Posterior cingulate gyrus (tissue), 11 donors: ENCODE results near the gene MUC6.

ENCODE experiments used
- DNase-seq, 10 donors: peaks; one replicate each; pipeline versions ENCODE4 v3.0.0 to v3.0.0-alpha.2; 2020 to 2021; ENCODE audit warnings: mixed read lengths in 3 of 10
- intact Hi-C: fragments of 100-400 bp; cut with DNase I; formaldehyde crosslinking; loops from one replicate; pipeline ENCODE4 v1.15.1; 2023

The MUC6 gene

DNA sequence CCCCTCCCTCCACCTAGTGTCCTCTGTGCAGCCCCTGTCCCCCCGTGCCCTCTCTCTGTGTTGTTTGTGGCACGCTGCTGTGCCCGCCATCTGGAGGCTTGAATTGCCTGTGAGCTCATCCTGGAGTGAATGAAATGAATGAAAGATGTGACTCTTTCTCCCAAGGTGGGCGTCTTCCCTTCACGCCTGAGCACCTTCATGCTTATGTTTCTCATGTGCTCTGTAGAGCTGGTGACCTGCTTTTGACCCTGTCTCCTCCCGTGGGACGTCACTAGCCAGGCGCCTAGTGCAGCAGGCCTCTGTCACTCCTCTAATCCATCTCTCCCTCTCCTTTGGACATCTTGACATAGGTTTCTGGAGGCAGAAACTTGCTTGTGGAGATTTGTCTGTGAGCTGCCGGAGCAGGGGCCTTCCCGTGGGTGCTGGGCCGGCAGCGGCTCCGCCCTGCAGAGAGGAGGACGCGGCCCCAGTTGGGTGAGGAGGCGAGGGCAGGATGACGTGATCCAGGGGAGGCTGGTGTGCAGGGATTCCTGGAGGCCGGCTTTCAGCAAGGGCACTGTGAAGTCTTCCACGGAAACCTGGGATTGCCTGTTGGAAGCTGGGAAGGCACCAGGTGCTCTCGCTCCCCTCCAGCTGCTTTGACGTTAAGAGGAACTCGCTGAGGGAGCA, 40.6 kb downstream of the MUC6 start:
- intact Hi-C loops = no loop called here
- DNase-seq = no peak

DNA sequence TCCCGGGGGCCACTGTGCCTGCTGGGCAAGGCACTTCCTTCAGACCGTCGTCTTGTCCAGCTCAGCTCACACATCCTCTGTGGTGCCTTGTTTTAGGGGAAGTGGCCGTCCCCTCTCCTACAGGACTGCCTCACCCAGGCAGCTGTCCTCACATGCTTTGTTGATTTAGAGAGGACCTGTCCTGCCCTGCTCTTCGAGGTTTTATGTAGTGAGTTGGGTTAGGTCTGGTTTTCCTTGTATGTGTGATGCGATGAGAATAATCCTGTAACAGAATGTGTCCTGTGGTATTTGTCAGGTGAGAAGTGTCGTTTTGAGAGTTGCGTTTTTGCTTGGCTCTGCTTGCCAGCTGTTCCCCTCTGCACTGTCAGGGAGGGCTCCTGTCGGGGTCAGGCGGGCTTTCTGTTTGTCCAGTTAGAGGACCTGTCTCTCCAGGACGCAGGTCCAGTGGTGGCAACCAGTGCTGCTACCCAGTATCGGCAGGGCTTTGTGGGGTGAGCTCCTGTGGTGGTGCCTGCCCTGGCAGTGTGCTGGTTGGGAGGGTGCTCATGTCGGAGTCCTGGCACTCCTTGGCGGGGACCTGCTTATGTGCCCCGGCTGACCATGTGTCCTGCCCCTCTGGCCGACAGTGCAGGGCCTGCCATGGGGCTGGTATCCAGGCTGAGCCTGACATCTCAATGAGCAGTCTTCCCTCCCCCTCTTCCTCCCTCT, 41.3 kb downstream of the MUC6 start:
- DNase-seq = no peak
- intact Hi-C loops = no loop called here

DNA sequence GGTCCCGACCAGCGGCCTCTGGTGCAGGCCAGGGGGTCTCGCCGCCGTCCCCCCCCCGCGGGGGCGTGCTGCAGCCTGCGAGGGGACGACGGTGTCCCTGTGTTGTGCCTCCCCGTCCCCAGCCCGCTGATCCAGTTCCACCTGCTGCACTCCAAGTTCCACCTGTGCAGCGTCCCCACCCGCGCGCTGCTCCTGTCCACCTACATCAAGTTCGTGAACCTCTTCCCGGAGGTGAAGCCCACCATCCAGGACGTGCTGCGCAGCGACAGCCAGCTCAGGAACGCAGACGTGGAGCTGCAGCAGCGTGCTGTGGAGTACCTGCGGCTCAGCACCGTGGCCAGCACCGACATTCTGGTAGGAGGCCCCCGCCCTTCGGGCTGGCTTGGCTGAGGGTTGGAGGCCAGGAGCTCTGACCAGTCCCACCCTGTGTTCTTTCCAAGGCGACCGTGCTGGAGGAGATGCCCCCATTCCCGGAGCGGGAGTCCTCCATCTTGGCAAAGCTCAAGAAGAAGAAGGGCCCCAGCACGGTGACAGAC, 42.8 kb downstream of the MUC6 start:
- intact Hi-C loops = no loop called here
- no peak for DNase-seq

DNA sequence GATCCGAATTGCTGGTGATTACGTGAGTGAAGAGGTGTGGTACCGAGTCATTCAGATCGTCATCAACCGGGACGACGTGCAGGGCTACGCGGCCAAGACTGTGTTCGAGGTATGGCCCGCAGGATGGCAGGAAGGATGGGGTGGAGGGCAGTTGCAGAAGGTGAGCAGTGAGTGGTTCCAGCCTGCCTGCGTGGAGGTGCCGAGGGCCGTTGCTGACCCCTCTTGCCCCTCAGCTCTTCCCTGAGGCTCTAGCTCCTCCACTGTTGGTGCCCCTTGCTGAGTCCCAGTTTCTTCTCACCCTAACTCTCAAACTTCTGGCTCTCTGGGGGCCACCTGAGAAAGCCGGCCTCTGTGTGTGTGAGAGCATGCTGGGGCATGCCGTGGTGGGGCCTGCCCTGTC, 43.9 kb downstream of the MUC6 start:
- intact Hi-C loops = no loop called here
- DNase-seq = no peak

DNA sequence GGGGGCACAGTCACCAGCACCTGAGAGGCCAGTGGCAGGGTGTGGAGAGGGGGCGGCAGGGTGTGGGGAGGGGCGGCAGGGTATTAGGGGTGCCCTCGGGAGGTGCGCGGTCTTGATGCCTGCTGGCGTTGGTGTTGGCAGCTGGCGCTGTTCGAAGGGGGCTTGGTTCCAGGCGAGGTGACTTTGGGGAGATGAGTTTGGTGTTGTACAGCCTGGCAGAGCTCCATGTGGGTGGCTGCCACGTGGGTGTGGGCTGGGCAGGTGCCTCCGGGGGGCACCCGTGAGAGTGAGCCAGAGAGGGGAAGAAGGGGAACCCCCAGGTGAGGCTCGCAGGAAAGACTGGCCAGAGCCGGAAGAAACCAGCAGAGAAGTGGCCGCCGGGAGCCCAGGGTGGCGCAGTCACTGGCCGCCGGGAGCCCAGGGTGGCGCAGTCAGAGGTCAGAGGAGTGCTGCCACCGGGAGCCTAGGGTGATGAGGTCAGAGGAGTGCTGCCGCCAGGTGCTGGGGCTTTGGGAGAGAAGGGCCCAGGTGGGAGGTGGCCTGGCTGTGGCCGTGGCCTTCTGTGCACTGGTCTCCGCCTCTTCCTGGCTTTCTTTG, 44.7 kb downstream of the MUC6 start:
- DNase-seq = peak in 1 of 10 donors; percentile 74
- intact Hi-C loops = no loop called here

DNA sequence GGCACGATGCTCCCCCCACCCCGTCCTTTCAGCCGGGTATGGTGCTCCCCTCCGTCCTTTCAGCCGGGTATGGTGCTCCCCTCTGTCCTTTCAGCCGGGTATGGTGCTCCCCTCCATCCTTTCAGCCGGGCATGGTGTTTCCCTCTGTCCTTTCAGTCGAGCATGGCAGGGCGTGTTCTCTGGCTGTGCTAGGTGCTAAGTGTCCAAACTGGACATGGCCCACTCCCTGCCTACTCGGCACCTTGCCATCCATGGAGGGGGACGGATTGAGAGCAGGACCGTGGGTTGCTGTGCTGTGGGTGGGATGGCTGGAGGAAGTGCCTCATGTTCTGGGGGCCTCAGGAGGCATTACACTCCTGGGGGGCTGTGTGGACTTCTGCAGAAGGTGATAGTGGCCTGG, 45.5 kb downstream of the MUC6 start:
- DNase-seq = no peak
- intact Hi-C loops = no loop called here

DNA sequence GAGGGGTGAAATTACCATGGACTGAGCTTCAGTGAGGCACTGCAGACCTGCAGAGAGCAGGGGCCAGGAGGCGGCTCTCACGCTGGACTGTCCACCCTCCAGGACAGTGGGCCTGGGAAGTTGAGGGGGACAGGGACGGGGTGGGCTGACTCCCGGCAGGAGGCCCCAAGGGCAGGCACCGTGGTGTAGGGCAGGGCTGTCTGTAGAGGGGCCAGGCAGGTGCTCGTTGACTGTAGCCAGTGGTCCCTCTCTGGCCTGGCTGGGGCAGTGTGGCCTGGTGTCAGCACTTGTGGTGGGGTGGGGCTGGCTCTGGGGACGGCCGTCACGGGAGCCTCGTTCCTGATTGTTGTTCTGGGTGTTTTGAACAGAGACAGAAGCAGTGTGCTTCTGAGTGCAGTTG, 46.4 kb downstream of the MUC6 start:
- DNase-seq = no peak
- intact Hi-C loops = no loop called here

DNA sequence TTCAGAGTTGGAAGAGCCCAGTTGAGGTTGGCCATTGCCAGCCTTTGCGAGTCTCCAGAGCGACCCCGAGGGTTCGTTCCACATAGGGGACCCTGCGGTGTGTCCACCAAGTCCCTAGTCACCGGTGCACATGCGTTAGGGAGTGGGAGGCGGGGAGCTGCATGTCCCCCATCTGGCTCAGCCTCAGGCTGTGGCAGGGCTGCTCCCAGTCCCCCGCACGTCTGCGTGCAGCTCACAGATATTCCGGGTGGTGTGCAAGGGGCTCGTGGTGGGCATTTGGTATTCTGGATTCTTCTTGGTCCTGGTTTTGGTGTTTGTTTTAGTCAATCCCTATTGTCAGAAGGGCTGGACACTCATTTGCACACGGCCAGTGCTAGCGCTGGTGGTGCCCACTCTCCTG, 48.8 kb downstream of the MUC6 start:
- intact Hi-C loops = no loop called here
- no peak for DNase-seq

DNA sequence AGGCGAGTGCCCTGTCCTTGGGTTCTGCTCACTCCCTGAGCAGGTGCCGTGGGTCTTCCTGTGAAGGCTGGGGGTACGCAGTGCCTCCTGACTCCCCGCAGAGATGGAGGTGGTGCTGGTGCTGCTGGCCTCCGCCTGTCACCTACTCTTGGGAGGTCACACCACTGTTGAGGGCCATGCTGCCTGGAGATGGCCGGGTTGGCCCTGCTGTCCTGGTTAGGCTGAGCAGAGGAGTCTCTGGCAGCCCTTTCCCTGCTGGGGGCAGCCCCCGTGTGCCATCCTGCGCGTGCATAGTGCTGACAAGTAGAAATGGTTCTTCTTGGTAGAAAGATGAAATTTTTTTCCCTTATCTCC, 49.6 kb downstream of the MUC6 start:
- intact Hi-C loops = no loop called here
- DNase-seq = no peak

DNA sequence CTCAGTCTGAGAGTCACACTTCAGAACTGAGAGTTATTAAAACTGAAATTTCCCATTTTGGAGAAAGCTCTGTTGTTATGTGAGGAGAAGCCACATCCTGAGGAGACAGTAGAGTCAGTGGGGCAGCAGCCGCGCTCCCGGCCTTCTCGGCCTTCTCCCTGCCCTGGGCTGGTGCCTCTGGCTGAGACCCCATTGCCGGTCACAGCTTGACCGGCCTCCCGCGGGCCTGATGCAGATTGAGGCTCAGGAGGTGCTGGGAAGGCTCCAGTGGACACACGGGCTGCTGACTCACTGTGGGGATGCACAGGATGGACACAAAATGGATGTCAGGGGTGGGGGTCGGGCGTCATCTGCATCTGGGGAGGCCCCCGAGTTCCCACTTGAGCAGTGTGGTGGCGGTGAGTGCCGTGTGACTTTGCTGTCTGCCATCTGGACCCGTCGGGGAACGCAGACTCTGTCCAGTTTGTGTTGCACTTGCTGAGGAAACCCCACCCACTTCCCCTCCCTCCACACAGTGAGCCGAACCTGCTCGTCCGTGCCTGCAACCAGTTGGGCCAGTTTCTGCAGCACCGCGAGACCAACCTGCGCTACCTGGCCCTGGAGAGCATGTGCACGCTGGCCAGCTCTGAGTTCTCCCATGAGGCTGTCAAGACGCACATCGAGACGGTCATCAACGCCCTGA, 50.1 kb downstream of the MUC6 start:
- intact Hi-C loops = no loop called here
- DNase-seq = no peak

DNA sequence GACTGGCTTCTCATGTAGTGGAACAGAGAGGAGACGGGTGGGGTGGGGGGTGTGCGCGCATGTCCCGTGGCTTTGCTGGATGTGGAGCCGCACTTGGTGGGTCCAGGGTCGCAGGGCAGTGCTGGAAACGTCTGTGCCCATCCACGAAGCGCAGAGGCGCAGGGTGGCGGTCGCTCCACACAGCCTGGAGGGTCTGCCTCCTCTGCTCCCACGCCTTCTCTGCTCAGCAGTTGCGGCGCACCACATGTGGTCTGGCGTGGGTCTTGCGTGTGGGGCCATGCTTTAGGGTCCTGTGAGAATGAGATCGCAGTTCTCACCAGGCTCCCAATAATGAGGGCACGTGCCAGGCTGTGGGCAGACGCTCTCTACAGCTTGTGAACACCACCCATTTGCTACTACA, 50.7 kb downstream of the MUC6 start:
- DNase-seq = no peak
- intact Hi-C loops = no loop called here

DNA sequence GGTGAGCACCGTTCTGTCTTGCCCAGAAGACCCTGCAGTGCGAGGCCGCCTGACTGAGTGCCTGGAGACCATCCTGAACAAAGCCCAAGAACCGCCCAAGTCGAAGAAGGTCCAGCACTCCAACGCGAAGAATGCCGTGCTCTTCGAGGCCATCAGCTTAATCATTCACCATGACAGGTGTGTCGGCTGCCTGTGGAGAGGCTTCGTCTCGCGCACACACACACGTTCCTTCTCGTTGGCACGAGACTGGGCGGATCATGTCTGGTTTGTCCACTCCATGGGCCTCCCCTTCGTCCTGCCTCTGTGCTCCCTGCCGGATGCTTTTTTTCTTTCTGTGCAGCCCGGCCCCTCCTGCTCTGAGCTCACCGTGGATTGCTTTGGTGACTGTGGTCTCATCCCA, 51.1 kb downstream of the MUC6 start:
- intact Hi-C loops = no loop called here
- DNase-seq = no peak

DNA sequence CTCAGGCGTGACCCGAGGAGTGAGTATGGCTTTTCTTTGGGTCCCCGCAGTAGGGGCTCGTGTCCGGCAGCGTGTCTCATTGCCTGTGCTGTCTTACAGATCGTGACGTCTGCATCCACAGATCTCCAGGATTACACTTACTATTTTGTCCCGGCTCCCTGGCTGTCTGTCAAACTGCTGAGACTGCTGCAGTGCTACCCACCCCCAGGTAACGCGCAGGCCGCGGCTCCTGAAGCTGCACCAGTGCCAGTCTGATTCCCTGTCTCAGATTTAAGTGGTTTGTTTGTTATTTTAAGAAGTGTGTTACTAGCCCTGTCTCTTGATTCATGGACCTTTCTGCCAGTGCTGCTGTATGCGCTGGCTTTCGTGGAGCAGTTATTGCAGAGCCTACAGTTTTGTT, 52.0 kb downstream of the MUC6 start:
- no peak for DNase-seq
- intact Hi-C loops = no loop called here

DNA sequence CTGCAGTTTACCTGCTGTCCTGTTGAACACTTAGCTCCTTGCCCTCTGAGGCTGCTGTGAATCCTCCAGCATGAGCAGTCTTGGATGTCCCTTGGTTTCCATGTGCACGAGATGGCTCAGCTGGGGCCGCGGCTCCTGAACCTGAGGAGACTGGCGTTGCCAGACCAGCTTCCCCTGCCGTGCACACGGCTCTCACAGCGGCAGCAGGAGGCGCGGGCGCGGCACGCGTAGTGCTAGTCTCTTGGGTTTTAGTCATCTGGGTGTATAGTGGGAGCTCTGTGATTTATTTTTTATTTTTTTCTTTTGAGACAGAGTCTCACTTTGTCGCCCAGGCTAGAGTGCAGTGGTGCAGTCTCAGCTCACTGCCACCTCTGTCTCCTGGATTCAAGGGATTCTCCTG, 54.8 kb downstream of the MUC6 start:
- intact Hi-C loops = no loop called here
- DNase-seq = peak in 4 of 10 donors; percentile 54 to 92 (median 90)

DNA sequence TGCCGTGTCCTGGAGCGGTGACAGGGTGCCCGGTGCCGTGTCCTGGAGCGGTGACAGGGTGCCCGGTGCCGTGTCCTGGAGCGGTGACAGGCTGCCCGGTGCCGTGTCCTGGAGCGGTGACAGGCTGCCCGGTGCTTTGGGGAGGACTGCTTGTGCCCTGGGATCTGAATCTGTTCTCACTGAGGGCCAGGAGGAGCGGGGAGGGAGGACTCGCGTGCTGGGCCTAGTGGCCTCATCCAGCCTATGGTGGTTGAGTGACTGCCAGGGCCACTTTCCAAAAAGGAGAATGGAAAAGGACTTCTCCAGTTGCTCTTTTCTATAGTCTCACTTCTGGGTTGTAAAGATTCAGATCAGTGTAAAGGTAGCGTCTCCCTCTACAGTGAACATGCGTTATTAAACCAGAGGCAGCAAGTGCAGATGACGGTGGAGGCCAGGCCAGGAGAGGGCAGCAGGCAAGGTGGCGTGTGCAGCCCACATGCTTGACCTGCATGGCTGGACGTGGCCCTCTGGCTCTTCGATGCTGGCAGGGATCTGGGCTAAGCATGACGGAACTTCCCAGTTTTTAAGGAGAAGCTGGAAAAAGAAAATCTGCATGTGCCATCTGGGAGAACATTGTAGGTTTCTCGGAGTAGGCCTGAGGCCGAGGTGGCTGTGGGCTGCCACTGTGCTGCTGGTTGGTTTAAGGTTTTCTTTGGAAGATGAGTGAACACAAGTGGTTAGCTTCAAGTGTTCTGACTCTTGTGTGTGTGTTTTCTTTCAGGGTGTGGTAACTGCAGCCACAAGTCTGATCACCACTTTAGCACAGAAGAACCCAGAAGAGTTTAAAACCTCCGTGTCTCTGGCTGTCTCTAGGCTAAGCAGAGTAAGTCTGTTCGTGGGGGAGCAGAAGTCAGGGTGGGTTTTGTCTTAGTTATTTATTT, 55.8 kb downstream of the MUC6 start:
- DNase-seq = no peak
- intact Hi-C loops = no loop called here

DNA sequence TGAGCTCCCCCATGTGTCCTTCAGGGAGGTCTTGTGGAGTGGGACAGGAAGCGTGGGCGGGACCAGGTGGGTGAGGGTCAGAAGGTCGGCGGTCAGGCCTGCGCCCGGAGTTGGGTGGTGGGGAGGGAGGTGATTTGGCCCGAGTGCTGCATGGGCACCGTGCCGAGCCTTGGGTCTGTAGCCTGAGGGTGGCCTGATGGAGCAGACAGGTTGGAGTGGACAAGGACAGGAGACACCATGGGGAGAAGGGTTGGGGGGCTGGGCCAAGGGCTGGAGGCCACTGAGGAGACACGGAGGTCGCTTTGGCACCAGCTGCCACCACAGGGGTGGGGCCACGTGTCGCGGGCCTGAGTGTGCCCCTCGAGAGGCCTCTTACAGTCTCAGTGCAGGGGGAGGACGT, 57.7 kb downstream of the MUC6 start:
- intact Hi-C loops = loop anchor here (10.0 kb wide), 1 partner anchor 134 kb away; the partner anchor contains the start of genes POLR2L and TSPAN4
- DNase-seq = no peak

DNA sequence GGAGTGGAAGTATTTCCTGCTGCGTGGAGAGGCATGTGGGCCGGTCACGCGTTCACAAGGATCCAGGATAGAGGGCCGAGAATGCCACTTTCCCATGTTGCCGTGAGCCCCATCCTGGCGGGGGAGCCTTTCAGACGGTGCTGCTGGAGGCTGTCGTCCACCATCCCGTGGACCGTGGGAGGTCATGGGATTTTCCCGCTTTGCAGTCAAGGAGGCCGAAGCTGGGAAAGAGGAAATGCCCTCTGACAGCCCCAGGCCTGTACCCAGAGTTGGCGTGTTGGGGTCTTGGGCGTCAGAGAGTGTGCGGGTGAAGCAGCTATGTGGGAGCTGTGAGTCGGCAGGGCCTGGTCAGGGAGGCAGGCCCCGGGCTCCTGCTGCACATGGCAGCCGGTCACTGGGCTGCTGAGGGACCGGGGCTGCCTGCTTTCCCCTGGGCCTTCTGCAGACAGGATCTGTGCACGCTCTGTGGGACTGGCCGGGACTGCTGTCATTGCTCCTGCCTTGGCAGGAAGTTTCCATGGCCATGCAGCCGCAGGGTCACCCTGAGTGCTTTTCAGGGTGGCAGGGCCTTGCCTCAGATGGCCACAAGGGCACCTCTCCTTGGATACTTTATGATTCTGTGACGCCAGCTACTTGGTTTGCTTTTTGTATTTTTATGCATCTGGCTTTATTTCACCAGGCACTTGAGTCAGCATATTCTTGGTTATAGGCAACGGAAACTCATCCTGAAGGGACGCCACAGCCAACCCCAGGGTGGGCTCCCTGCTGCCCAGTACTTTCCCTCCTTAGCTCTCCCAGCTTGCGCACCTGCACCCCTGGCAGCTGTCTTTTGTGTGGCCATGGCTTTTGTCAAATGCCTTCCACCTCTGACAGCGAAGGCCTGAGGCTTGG, 58.4 kb downstream of the MUC6 start:
- intact Hi-C loops = loop anchor here (2.0 to 10.0 kb wide), 2 partner anchors 53 to 133 kb away; partner anchors contain the start of genes AP2A2, POLR2L and TSPAN4
- peak in 1 of 10 donors; percentile 79 for DNase-seq

DNA sequence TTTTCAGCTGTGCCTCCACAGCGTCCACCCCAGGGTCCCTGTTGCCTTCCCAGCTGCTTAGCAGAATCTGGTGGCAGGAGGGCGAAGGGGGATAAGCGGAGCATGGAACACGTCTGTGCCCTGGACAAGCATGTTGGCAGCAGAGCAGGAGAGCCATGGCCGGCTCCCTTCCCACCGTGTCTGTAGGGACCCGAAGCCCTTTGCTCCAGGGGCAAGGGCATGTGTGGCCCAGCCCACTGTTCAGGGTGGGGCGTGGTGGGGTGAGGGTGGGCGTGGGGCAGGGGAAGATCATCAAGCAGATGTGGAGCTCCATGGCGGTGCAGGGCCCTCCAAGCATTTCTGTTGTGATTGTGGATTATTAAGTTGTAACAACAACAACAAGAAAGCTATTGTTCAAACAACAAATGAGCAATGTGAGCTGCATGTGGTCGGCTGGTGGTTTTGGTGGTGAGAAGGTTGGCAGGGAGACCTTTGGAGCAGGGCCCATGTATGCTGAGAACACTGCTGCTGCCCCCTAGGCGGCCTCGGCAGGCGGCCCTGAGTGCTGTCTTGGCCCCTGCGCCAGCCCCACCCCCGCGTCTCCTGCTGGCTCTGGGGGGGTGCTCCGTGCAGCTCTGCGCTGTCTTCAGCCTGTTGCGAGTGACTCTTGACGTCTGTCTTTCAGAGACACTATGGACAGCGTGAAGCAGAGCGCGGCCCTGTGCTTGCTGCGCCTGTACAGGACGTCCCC, 59.9 kb downstream of the MUC6 start:
- peak in 9 of 10 donors; percentile 41 to 94 (median 68) for DNase-seq
- intact Hi-C loops = loop anchor here (2.0 to 10.0 kb wide), 2 partner anchors 52 to 132 kb away; partner anchors contain the start of genes AP2A2, POLR2L and TSPAN4
